GM19035 (cell line): ENCODE results near the gene ADAT2.
"Not testable (repeated sequence)": the region's sequence is repeated elsewhere in the genome, so short reads cannot be mapped to it uniquely, and the experiment has no call there.

ENCODE experiments used
- ATAC-seq: cut with Tn5 transposase; IDR thresholded peaks from one replicate; pipeline ENCODE4 v1.9.1; 2021; ENCODE audit not compliant: unreplicated experiment

The ADAT2 gene

DNA sequence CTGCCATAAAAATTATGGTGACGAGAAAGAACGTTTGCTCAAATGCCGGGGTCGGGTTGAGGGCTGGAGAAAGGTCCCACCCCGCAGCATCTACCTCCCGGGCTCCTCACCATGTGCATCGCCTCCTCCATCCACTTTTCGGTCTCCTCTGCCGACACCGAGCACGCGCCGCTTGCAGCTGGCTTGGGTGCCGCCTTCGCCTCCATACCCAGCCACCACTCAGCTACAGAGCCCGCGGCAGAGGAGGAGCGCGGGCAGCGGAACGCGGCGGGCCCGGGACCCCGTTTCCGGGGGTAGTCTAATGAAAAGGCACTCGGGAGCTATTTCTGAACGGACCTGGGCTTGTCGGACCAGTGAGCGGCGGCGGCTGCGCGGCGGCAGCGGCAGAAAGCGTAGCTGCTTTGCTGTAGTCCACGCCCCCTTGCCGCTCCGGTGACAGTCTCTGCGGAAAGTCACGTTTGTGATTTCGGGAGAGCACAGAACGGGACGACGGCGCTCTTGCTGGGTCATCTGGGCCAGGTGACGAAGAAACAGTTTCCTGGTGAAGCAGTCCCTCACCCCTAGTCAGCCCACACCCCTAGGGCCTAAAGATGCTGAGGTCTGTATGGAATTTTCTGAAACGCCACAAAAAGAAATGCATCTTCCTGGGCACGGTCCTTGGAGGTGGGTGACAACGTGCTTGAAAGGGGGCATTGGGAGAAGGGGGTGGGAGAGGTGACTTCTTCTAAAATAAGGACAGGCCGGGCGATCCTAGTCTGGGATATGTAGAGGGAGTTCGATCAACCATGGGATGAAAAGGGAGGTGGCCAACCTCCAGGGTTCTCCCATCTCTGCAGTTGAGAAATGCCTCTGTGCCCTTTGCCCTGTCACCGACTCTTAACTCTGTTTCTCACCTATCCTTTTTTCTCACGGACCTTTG is at the start of gene ADAT2, which contains the start of gene PEX3:
ADAT2 (minus strand) TSS at position 243 of the 919 bp plus-strand sequence; CDS start at position 206, 37 bp downstream.
PEX3 (plus strand) TSS at position 353 of the 919 bp plus-strand sequence; CDS start at position 591, 238 bp downstream.
- peak; percentile 98 for ATAC-seq

DNA sequence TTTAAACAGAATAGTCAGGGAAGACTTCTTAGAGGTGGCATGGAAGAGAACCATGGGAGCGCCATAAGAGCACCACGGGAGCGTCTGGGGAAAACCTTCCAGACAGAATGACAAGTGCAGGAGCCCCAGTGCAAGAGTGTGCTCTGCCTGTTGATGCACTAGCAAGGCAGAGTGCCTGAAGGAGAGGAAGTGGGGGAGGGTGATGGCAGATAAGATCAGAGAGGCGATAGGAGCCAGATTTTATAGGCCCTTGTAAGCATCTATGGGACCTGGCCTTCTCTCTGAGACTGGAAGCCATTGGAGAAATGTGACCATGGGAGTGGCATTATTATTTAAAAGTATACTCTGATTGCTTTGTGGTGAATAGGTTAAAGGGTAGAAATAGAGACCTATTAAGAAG is 47.9 kb upstream of the ADAT2 start:
- ATAC-seq, result no peak

DNA sequence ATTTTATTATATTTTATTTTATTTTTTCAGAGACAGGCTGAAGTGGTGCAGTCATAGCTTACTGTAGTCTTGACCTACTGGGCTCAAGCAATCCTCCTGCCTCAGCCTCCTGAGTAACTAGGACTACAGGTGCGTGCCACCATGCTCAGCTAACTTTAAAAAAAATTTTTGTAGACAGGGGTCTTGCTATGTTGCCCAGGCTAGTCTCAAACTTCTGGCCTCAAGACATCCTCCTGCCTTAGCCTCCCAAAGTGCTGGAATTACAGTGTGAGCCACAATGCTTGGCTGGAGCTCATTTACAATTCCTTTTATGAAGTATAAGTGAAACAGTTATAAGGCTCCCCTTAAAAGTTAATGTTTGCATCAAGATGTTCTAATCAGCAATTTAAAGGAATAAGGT is 46.5 kb upstream of the ADAT2 start:
- no peak for ATAC-seq

DNA sequence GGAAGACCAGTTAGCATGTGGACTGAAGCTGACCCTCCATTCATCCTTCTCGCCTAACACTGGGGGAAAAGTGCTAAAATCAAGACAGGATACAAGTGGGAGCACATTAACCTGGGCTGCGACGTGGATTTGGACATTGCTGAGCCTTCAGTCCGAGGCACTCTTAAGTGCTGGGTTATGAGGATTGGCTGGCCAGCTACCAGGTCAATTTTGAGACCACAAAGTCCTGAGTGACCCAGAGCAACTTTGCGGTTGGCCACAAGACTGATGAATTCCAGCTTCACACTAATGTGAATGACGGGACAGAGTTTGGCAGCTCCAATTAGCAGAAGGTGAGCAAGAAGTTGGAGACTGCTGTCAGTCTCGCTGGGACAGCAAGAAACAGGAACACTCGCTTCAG is 40.3 kb upstream of the ADAT2 start:
- no peak for ATAC-seq

DNA sequence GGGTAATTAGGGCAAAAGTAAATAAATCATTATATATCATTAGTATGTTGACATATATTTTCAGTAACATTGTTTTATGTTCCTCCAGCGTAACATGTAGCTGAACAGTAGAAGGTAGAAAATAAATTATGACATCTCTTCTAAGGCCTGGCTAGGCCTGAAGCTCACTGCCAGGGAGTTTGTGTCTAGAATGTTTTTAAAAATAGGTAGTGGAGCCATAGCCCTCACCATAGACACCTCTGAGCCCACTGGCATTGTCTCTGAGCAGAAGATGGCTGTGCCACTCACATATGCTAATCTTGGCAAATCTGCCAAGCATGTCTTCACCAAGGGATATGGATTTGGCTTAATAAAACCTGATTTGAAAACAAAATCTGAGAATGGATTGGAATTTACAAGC is 39.7 kb upstream of the ADAT2 start:
- no peak for ATAC-seq

DNA sequence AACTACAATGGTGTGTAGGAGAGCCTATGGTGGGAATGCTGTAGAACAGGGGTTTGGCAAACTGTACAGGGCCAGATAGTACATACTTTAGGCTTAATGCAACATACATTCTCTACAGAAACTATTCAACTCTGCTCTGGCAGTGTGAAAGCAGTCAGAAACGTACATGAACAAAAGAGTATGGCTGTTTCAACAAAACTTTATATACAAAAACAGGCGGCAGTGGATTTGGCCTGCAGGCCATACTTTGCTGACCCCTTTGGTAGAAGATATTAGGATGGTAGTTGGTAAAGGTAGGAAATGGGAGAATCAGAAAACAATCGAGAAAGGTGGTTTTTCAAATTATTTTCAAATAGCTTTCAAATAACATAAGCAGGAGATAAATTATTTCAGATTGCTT is 36.3 kb upstream of the ADAT2 start:
- no peak for ATAC-seq

DNA sequence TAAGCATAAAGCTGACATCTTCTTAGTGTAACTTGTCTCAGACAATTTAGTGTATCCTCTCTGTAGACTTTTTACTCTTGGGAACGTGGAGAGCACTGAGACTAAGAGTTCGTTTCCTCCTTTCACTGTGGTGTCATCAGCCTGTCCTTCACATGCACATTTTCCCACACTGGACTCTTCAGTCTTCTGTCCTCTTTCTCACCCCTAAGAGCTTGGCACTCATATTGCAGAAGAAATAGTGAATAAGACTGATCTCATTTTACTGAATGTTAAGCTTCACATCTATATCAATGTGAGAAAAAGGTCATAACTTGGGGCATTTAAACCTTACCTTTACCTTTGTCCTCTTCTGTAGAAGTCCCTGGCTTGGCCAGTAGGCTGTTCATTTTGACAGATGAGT is 35.5 kb upstream of the ADAT2 start:
- ATAC-seq, result no peak

DNA sequence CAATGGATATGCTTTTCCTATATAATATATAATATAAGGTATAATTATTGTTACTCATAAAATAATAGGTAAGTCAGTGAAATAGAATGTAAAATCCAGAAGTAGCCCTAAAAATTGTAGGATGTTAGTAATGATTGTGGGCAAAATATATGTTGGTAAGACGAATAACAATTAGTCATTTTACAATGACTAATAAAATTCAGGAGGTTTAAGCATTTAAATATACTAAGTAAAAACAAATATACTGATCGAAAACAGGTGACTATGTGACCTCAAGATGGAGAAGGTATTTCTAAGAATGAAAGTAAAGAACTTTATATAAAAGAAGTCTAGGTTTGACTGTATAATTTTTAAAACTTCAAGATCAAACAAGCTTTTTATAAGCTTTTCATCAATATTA is 32.1 kb upstream of the ADAT2 start:
- no peak for ATAC-seq

DNA sequence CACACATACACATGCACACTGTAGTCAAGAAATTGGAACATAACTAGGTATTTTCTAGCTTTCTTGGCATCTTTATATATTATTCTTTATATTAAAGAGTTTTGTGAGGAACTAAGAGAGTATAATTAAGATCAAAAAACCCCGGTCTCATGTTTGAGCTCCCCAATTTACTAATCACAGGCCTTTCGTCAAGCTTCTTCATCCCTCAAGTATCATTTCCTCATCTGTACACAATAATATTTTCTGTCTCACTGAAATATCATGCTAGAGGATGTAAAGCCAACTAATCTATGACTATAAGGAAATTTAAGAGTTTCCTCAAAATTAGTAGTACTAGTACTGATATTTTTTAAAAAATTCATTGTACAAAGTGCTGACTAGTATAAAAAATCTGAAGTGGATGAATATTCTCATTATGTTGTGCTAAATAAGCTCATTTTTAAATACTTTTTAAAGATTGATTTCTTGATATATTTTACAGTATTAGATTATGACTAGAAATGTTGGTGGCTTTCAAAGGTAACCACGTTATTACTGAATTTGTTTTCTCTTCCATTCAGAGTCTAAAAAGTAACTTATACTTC is 28.1 kb upstream of the ADAT2 start:
- no peak for ATAC-seq

DNA sequence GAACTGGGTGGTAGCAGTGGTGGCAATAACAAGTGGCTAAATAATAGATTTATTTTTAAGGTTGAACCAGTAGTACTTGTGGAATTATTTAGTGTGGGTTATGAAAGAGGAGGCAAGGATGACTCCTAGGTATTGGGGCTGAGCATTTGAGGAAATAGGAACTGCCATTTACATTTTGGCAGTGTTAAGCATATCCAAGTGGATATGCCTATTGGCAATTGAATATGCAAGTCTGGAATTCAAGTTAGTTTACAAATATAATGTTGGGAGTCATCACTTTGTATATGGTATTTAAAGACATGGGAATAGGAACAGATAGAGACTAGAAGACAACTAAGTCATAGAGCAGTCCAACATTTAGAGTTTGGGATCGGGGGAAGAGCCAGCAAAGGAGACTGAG is 26.1 kb upstream of the ADAT2 start:
- ATAC-seq, result no peak

DNA sequence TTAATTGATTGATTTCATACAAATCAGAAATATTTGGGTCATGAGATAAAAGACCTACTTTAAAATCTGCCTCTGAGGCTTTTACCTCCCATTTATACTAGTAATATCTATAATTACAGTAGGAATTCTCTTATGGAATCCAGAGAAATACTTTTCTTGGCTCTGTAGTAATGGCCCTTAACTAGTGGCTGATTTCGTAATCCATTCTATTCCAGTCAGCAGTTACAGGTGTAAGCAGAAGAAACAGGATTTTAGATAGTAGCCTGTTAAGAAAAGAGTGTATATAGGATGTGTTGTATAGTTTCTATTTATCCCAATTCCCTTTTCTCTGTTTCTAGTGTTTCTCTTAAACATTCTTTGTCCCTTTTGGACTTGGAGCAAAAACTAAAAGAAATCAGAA is 21.3 kb upstream of the ADAT2 start:
- no peak for ATAC-seq

DNA sequence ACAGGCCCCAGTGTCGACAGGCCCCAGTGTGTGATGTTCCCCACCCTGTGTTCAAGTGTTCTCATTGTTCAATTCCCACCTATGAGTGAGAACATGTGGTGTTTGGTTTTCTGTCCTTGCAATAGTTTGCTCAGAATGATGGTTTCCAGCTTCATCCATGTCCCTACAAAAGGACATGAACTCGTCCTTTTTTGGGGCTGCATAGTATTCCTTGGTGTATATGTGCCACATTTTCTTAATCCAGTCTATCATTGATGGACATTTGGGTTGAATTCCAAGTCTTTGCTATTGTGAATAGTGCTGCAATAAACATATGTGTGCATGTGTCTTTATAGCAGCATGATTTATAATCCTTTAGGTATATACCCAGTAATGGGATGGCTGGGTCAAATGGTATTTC is 18.3 kb upstream of the ADAT2 start:
- ATAC-seq, result not testable (repeated sequence)

DNA sequence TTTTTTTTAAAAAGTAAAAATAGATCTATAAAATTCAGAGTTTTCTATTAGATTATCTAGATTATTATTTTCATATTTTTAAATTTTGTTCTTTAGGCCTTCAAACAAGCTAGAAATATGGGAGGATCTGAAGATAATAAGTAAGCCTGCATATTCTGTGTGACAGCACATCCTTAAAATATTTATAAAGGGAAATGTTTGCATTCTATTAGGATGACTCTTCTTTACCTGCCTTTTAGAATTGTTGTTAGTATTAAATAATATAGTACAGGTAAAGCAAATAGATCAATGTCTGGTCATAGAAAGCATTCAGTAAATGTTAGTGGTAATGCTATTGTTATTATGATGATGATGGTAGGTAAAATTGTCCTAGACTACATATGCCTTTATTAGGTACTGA is 17.5 kb upstream of the ADAT2 start:
- ATAC-seq, result no peak

DNA sequence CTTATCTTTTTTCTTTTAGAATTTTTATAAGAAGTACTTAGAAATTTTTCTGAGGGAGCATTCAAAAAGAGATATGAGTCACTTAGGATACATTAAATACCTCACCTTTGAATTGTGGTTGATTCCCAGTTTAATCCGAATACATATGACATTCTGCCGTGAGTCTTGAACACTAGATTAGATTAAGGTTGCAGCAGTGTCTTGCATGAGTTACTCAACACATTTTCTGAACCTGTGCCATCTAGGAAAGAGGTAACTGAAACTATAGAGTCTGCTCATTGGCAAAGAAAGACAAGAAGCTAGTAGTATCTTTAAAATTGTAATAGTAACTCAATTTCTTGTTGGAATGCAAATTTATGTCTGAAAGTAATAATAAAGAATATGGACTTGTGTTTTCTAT is 15.1 kb upstream of the ADAT2 start:
- no peak for ATAC-seq

DNA sequence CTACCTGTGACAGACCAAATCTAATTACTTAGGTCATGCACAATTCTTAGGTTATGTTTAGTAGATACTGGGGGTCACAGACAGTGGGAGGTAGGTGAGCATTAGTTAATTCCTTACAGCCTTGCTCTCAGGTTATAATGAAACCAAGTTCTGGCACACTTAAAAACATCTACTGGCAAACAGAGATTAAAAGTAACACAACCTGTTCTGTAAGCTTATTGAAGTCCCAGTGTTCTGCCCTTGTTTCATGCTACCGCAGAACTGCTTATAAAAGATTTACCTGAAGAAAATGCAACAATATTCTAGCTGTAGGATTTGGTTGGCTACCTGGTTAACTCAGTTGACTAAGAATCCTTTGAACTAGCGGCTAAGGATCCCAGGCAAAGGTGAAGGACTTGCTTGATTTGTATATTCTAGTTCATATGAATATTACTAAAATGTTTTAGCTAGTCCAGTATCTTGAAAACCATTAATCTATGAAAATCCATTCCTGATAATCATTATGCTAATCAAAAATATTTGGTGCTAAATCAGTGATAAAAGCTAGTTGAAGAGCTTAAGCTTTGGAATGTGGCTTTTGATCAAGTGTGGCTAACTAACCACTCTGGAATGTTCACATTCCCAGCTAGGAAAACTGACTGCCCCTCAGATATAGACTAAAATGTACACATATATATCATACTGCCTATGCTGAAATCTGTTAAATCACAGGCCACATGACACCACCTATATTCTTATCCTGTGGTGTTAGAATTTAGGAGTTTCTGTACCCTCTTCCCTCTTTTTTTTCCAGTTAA is 7.3 kb upstream of the ADAT2 start:
- ATAC-seq, result no peak

DNA sequence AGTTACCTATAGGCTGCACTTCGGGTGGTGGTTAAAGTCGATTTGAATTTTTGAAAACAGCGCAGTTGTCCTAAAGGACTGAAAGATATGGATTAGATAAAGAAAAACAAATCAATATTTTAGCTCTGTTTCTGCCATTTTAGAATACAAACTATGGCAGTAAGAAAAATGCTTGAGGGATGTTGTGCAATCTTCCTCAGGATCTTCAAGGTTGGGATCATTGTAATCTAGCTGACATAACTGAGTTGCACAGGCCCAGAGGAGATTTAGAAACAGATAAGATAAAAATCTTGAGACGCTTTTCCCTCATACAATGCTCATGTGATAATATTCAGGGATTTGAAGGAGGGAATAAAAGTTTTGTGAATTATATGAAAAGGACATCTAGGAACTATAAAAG is 1.0 kb upstream of the ADAT2 start:
- no peak for ATAC-seq

DNA sequence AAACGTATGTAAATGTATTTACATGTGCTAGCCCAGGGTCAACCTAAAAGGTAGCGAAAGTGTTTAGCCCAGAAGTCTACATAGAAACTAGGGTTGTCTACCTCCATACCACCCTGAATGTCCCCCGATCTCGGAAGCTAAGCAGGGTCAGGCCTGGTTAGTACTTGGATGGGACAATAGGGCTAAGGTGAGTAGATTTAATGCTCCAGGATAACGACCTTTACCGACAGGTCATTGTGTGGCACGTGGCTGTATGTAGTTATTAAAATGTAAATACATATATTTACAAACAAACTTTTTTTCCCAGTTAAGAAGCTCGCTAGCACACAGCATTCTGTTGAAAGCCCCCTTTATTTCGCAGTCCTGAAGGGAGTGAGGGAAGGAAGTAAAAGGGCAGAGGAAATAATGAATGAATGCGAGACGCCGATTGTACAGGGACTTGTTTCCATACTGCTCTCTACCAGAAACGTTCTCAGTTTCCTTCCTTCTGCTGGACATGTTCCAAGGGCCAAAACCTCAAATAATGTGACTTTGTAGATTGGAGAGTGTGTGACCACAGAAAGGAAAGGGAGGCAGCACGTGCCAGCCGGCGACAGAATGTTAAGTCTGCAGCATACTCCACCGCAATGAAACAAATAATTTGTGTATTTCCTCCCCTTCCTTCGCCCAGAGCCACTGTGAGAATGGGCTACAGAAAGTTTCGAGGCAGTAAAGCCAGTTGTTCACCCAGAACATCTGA is 612 bp downstream of the ADAT2 start:
- peak; percentile 22 for ATAC-seq

DNA sequence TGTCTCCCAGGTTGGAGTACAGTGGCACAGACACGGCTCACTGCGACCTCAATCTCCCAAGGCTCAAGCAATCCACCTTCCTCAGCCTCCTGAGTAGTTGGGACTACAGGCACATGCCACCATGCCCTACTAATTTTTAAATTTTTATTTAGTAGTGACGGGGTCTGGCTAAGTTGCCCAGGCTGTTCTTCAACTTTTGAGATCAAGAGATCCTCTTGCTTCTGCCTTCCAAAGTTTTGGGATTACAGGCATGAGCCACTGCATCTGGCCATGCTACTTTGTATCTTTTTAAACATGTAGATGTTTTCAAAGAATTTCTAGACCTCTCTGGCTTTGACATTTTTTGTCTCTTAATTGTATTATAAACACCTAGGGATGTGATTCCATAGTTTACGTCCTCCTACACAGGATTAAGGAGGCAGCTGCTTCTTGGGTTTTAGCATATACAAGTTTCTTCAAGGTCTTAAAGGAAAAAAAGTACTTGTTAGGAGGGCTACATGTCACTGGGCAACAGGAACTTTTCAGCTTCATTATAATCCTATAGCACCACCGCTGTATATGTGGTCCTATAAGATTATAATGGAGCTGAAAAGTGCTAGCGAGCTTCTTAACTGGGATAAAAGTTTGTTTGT is 1.3 kb downstream of the ADAT2 start:
- no peak for ATAC-seq

DNA sequence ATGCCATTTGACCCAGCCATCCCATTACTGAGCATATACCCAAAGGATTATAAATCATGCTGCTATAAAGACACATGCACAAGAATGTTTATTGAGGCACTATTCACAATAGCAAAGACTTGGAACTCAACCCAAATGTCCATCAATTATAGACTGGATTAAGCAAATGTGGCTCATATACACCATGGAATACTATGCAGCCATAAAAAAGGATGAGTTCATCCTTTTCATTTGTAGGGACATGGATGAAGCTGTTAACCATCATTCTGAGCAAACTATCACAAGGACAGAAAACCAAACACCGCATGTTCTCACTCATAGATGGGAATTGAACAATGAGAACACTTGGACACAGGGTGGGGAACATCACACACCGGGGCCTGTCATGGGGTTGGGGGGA is 2.6 kb downstream of the ADAT2 start:
- ATAC-seq, result not testable (repeated sequence)

DNA sequence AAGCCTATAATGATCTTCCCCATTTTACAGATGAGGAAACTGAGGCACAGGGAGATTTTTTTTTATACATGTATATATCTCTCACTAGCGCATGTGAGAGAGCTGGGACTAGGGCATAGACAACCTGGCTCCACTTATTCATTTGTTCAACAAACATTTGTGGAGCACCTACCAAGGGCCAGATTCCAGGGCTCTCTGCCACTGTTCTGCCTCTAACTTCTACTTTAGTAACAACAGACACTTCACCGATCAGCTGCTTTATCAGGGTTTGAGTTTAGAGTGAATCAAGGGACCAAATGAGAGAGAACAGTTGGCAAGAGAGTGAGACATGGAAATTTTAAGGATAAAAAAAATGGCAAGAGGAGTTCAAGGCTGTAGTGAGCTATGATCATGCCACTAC is 7.4 kb downstream of the ADAT2 start:
- no peak for ATAC-seq
